Cardiac fibroblast (primary cell): ENCODE data around the gene SETD2.
"Not testable (repeated sequence)": the region's sequence is repeated elsewhere in the genome, so short reads cannot be mapped to it uniquely, and the experiment has no call there.

Experiments
- DNase-seq, 2 donors: peaks; one replicate each; pipeline versions ENCODE4 v3.0.0 to v3.0.0-alpha.2; 2010; ENCODE audit warnings: low read depth in 2 of 2
- H3K4me3 ChIP-seq, 2 donors: replicated peaks in 1 of 2; 1 replicate in 1 of 2; 2 replicates in 1 of 2; pipeline ENCODE4 v1.5.1; 2011; ENCODE audit warnings: low read depth in 2 of 2, low read length in 2 of 2, mild to moderate bottlenecking in 2 of 2, moderate library complexity in 1 of 2
- CTCF ChIP-seq: IDR thresholded peaks from one replicate; pipeline ENCODE4 v1.5.1; 2011; ENCODE audit warnings: low read depth, mild to moderate bottlenecking, low read length, inconsistent platforms

The SETD2 gene

GRCh38 chr3:47083786-47084185, 80.1 kb downstream of the SETD2 start:
- no peak for DNase-seq
- no peak for TF ChIP-seq CTCF
- H3K4me3 ChIP-seq, result no peak overlapping the region

GRCh38 chr3:47082519-47082918, 81.4 kb downstream of the SETD2 start:
- no peak for TF ChIP-seq CTCF
- no peak overlapping the region for H3K4me3 ChIP-seq
- DNase-seq, result peak; percentile 3 to 50

- H3K4me3 ChIP-seq, result no peak overlapping the region
- DNase-seq, result no peak
- TF ChIP-seq CTCF, result no peak
Observed at GRCh38 chr3:47079432-47079831, 84.5 kb downstream of the SETD2 start.

GRCh38 chr3:47073685-47074084, 90.2 kb downstream of the SETD2 start:
- H3K4me3 ChIP-seq, result no peak overlapping the region
- DNase-seq, result peak in 1 of 2 donors; percentile 13
- no peak for TF ChIP-seq CTCF

GRCh38 chr3:47070770-47071169, 93.1 kb downstream of the SETD2 start:
- no peak for TF ChIP-seq CTCF
- no peak overlapping the region for H3K4me3 ChIP-seq
- no peak for DNase-seq

- DNase-seq, H3K4me3 ChIP-seq: not testable (repeated sequence)
Observed at GRCh38 chr3:47066259-47066658, 97.7 kb downstream of the SETD2 start.

- no peak overlapping the region for H3K4me3 ChIP-seq
- DNase-seq, result no peak
- no peak for TF ChIP-seq CTCF
Observed at GRCh38 chr3:47065681-47066080, 98.2 kb downstream of the SETD2 start.
